Measurements from ENCODE around the gene CSNK2A2.

CSNK2A2 gene

GRCh38 chr16:58198803-58199411 lies 1.0 kb upstream of the CSNK2A2 start:
- no peak for DNase-seq (ENCODE audit: low spot score)

- DNase-seq (ENCODE audit: low spot score) = no peak
Measured at GRCh38 chr16:58197314-58198012, 443 bp downstream of the CSNK2A2 start.

DNA sequence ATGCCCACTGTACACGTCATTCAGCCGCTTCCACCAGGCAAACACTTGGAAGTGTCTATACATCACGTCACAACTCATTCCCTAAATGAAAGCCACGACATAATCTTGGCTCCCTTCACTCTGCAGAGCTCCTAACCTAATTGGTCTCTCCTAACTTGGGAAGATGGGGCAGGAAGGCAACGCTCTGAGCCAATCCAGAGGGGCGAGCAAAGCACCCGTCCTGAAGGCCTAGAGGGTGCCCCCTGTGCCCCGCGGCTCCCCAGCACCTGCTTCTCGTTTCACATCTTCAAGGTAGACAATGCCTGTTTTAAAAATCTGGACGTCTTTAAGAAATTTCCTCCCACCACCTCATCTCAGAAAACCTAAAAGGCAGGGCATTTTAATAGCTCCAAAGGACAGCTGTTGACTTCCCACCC lies 1.0 kb downstream of the CSNK2A2 start:
- no peak for DNase-seq (ENCODE audit: low spot score)

- DNase-seq (ENCODE audit: low spot score) = no peak
Measured at GRCh38 chr16:58195771-58196170, 2.1 kb downstream of the CSNK2A2 start.

- no peak for DNase-seq (ENCODE audit: low spot score)
Measured at GRCh38 chr16:58195344-58195743, 2.6 kb downstream of the CSNK2A2 start.

DNA sequence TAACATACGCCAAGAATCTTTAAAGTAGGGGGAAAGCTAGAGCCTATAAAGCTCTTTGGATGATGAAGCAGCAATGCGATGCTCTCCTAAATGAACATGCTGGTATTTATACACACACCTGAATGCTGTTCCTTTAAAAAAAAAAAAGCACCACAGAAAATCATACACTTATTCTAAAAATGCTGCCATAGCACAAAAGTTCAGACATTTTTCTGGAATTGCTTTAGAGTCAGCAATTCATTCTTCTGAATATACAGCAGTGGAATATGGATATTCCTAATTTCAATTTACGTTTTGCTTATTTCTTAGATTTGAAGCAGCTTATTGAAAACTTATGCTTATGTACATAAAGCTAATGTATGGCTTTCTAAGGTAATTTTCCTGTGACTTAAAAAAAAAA lies 3.1 kb downstream of the CSNK2A2 start:
- DNase-seq (ENCODE audit: low spot score) = no peak

- DNase-seq (ENCODE audit: low spot score) = no peak
Measured at GRCh38 chr16:58187665-58188421, 10.1 kb downstream of the CSNK2A2 start.

GRCh38 chr16:58187092-58187491 lies 10.8 kb downstream of the CSNK2A2 start:
- no peak for DNase-seq (ENCODE audit: low spot score)

DNA sequence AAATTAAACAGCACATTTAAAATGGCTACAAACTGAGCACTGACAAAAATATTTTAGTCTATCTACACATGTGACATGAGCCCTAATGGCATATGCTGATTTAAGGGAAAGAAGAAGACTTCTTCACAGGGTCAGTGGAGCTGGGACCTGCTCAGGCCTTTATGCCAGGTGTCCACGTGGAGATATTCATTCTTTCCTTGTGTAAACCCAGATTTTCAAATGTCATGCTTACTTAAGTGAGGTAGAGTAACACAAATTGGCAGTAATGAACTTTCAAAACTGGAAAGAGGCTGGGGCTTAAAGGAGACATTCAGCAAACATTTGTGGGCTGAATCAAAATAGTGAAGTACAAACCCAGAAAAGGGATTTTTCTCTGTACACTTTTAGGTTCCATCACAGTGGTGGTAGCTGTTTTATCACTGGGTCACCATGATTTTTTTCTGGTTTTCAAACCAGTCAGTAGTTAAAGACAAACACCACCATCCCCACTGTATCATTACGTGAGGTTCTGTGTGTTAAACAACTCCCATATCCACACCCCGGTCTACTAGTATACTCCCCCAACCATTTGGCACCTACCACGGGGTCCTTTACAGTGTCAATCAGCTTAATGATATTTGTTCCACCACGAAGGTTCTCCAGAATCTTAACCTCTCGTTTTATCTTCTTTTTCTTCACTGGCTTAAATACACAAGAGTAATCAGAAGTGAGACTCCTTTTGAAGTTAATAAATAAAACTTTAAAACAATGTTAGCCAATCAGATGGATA lies 11.5 kb downstream of the CSNK2A2 start:
- DNase-seq (ENCODE audit: low spot score) = no peak

- no peak for DNase-seq (ENCODE audit: low spot score)
Measured at GRCh38 chr16:58177353-58177710, 20.6 kb downstream of the CSNK2A2 start.

DNA sequence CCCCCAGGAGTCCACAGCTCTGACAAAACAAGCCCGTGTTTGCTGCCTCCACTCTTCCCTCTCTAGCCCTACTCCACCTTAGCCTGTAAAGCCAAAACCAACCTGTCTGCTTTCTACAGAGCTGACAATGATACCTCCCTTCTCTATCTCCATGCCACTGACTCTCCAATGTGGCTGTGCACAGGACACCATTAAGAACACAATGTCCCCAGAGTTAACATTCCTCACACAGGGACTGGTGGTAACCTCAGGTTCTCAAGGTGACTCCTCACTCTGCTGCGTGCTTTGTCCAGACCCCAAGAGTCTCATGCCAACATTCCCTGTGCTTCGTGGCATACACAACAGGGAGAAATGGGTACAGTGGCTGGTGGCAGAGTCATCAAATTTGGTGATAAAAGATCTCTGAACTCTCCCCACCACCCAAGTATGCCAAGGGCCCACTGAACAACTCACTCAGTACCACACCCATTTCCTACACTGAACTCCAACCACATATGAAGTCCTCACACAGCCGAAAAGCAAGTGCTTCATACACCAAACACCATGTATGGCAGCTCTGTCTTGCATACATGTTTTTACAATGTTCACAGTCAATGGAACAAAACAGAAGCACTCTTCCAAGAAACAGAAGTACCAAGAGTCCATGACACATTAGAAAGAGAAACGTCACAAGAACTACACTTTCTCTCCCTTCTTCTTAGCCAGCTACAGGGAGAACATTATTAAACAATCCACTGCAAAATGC lies 21.1 kb downstream of the CSNK2A2 start:
- DNase-seq (ENCODE audit: low spot score) = no peak

DNA sequence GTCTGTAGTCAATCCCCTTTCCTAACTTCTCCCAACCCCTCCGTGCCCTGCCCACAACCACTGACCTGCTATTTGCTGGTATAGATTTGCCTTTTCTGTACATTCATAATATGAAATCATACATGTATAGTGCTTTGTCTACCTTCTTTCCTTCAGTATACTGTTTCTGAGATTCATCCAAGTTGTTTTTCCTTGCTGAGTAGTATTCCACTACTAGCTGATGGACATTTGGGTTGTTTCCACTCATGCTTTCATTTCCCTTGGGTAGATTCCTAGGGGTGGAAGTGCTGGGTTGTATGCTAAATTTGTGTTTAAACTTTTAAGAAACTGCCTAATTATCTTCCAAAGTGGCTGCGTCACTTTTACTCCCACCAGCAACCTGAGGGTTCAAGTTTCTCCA lies 27.7 kb downstream of the CSNK2A2 start:
- DNase-seq (ENCODE audit: low spot score) = no peak

- DNase-seq (ENCODE audit: low spot score) = no peak
Measured at GRCh38 chr16:58160855-58161254, 37.1 kb downstream of the CSNK2A2 start.

GRCh38 chr16:58158725-58159124 lies 39.2 kb downstream of the CSNK2A2 start:
- DNase-seq (ENCODE audit: low spot score) = no peak

DNA sequence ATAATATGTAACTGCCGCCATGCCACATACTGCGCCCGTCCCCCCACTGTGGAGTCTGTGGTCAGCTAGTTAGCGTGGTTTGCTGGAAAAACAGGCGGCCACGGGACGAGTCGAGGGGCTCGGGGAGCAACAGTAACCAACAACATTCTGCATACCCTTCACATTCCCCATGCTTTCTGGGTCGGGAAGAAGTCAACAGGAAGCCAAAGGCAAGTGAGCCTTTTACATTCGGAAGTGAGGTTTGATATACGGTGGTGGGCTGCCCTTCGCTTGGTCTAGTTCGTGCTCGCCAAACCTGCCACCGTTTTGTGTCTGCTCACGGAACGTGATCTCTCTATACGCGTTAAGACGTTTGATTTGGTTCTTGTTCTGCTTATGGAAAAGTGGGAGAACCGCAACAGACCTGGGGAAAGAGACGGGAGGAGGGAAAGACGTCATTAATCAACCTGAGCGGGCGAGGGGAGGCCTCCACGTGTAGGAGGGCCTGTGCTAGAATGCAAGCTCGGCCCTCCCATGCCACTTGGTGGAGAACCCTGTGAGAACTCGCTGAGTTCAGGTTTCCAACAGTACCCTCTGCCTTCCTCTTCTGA lies 39.9 kb downstream of the CSNK2A2 start:
- DNase-seq (ENCODE audit: low spot score) = no peak

GRCh38 chr16:58157239-58157638 lies 40.7 kb downstream of the CSNK2A2 start:
- DNase-seq (ENCODE audit: low spot score) = no peak

- no peak for DNase-seq (ENCODE audit: low spot score)
Measured at GRCh38 chr16:58155839-58156238, 42.1 kb downstream of the CSNK2A2 start.

GRCh38 chr16:58154345-58154744 lies 43.6 kb downstream of the CSNK2A2 start:
- DNase-seq (ENCODE audit: low spot score) = no peak

DNA sequence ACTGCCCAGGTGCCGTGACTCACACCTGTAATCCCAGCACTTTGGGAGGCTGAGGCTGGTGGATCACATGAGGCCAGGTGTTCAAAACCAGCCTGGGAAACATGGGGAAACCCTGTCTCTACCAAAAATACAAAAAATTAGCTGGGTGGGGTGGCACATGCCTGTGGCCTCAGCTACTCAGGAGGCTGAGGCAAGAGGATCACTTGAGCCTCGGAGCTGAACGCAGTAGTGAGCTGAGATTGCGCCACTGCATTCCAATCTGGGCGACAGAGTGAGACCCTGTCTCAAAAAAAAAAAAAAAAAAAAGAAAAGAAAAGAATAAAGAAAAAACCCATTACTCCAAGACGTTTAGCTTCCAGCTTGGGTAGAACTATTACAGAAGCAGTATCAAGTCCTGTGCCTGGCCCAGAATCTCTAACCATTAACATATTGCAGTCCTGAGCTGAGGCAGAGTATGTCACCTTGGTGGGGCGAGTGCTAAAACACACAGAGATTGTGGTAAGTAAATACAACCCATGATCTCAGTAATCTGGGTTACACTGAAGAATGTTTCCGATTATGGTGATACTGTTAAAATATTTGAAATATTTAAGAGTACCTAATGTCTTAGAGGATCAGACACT lies 45.5 kb downstream of the CSNK2A2 start:
- no peak for DNase-seq (ENCODE audit: low spot score)

DNA sequence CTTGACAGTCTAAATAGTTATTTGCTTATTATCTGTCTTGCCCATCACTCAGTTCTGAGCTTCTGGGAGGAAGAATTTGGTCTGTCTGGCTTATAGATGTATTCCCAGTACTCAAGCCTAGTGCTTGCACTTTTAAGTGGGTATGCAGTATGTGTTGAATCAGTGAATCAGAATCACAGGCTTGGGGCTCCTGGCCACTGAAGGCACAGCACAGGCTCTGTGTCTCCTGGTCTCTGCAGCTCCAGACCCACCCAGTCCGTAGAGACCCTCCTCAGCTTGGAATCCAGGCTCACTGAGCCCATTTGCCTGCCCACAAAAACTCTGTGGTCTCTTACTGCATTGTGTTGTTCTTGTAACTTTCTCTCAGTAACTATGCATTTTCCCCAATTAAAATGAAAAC lies 49.4 kb downstream of the CSNK2A2 start:
- no peak for DNase-seq (ENCODE audit: low spot score)

DNA sequence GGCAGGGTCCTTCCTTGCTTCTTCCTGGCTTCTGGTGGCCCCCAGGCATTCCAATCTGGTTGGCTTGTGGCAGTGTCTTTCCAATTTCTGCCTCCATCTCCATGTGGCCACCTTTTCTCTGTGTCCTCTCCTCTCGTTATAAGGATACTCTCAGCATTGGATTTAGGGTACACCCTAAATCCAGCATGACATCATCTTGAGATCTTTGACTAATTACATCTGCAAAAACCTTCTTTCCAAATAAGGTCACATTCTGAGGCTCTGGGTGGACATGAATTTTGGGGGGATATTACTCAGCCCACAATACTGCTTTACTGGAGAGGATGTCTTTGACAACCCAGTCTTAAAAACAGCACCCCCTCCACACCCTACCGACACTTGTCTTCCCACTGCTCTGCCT lies 49.8 kb downstream of the CSNK2A2 start:
- no peak for DNase-seq (ENCODE audit: low spot score)
